ENCODE results near the gene RNF212B. TPM values are rescaled to one million over a fixed set of nuclear protein-coding genes. Genes with fewer than 3 reads are reported as not detected.
A peak's percentile ranks its signal among the peaks of the same experiment; 100 is the strongest.

The RNF212B gene
- total RNA-seq, 2 donors from 2014 or later, result not detected

GRCh38 chr14:23307146-23307530 is 69.4 kb downstream of the RNF212B start:
- intact Hi-C loops (cut with DNase I), result no loop called here
- Histone ChIP-seq H3K4me3 (peak overlapping the region; percentile 70), H3K27ac (peak overlapping the region; percentile 91), H3K9ac (ENCODE audit: low read depth in 2 of 2, low read length in 2 of 2) (peak overlapping the region; percentile 89 to 99), H3K9me3 (no peaks in the 10 kb centered on the region), H3K36me3 (no peaks in the 10 kb centered on the region), H3K4me1 (peaks cover 17% of the 10 kb centered on the region), H3K27me3 (no peaks in the 10 kb centered on the region)
- no peak for DNase-seq
- no peak for TF ChIP-seq CTCF (IDR thresholded peaks at IDR 0.05)

- H3K4me3 ChIP-seq, result peak overlapping the region; percentile 70
- no peak for TF ChIP-seq CTCF (IDR thresholded peaks at IDR 0.05)
- peaks cover 17% of the 10 kb centered on the region for H3K4me1 ChIP-seq
- intact Hi-C loops (cut with DNase I), result no loop called here
- H3K9me3 ChIP-seq, result no peaks in the 10 kb centered on the region
- DNase-seq, result no peak
- H3K27ac ChIP-seq, result peak overlapping the region; percentile 91
- peak overlapping the region; percentile 89 to 99 for H3K9ac ChIP-seq (ENCODE audit: low read depth in 2 of 2, low read length in 2 of 2)
- H3K27me3 ChIP-seq, result no peaks in the 10 kb centered on the region
- no peaks in the 10 kb centered on the region for H3K36me3 ChIP-seq
Observed at GRCh38 chr14:23307687-23308644, 70.2 kb downstream of the RNF212B start.

DNA sequence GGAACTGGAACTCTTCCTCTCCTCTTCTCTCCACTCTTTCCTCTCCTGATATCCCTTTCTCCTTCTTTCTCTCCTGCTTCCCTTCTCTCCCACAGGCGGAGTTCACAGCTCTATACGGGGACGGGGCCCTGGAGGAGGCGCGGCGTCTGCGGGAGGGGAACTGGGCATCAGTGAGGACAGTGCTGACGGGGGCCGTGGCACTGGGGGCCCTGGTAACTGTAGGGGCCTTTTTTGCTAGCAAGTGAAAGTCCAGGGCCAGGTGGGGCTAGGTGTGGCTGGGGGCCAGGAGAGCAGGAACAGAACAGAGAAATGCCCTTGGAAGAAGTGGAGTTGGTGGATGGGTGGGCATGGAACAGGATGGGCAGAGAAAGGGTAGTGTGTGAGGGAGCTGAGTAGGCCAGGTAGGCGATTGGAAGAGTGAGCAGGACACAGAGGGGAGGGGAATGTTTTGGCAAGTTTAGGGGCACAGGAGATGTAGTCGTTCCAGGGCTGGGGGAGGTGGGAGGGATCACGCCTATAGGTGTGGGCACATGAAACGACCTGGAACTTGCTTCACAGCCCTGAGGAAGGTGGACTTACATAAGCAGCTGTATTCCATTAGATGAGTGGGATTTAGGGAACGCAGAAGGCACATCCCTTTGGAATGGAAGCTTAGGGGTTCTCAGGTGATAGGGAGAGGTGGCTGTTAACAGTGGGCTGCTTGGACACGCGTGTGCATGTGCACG is 71.1 kb downstream of the RNF212B start:
- H3K9me3 ChIP-seq, result no peaks in the 10 kb centered on the region
- DNase-seq, result no peak
- H3K4me3 ChIP-seq, result no peak overlapping the region
- intact Hi-C loops (cut with DNase I), result no loop called here
- H3K4me1 ChIP-seq, result peaks cover 17% of the 10 kb centered on the region
- no peak for TF ChIP-seq CTCF (IDR thresholded peaks at IDR 0.05)
- peak overlapping the region in 1 of 2 donors; percentile 99 for H3K9ac ChIP-seq (ENCODE audit: low read depth in 2 of 2, low read length in 2 of 2)
- H3K27ac ChIP-seq, result no peak overlapping the region
- H3K36me3 ChIP-seq, result no peaks in the 10 kb centered on the region
- H3K27me3 ChIP-seq, result no peaks in the 10 kb centered on the region

GRCh38 chr14:23310546-23310945 is 72.8 kb downstream of the RNF212B start:
- Histone ChIP-seq H3K9me3 (no peaks in the 10 kb centered on the region), H3K36me3 (no peaks in the 10 kb centered on the region), H3K27ac (no peak overlapping the region), H3K27me3 (no peaks in the 10 kb centered on the region), H3K9ac (ENCODE audit: low read depth in 2 of 2, low read length in 2 of 2) (no peak overlapping the region), H3K4me3 (no peak overlapping the region), H3K4me1 (peaks cover 17% of the 10 kb centered on the region)
- no peak for DNase-seq
- TF ChIP-seq CTCF (IDR thresholded peaks at IDR 0.05), result no peak
- intact Hi-C loops (cut with DNase I), result no loop called here

- Histone ChIP-seq H3K36me3 (no peaks in the 10 kb centered on the region), H3K4me3 (no peak overlapping the region), H3K27me3 (no peaks in the 10 kb centered on the region), H3K27ac (no peak overlapping the region), H3K9ac (ENCODE audit: low read depth in 2 of 2, low read length in 2 of 2) (no peak overlapping the region), H3K9me3 (no peaks in the 10 kb centered on the region), H3K4me1 (no peaks in the 10 kb centered on the region)
- intact Hi-C loops (cut with DNase I), result no loop called here
- no peak for TF ChIP-seq CTCF (IDR thresholded peaks at IDR 0.05)
- DNase-seq, result no peak
Observed at GRCh38 chr14:23316300-23316699, 78.6 kb downstream of the RNF212B start.

All from colonic mucosa (tissue), 4 donors.